HG03095 (cell line): ENCODE measurements around the gene SH3TC1.

ENCODE experiments used
- ATAC-seq: cut with Tn5 transposase; IDR thresholded peaks from one replicate; pipeline ENCODE4 v1.9.1; 2021; ENCODE audit warnings: moderate library complexity; ENCODE audit not compliant: unreplicated experiment

SH3TC1 gene

GRCh38 chr4:8163436-8164193, 35.5 kb upstream of the SH3TC1 start:
- ATAC-seq: no peak

- no peak for ATAC-seq
Observed at GRCh38 chr4:8164194-8164565, 34.9 kb upstream of the SH3TC1 start.

- no peak for ATAC-seq
Observed at GRCh38 chr4:8164687-8165086, 34.4 kb upstream of the SH3TC1 start.

GRCh38 chr4:8165374-8165896, 33.7 kb upstream of the SH3TC1 start:
- ATAC-seq: no peak

- no peak for ATAC-seq
Observed at GRCh38 chr4:8167291-8167690, 31.8 kb upstream of the SH3TC1 start.

- ATAC-seq: no peak
Observed at GRCh38 chr4:8167815-8168214, 31.3 kb upstream of the SH3TC1 start.

GRCh38 chr4:8168232-8168631, 30.9 kb upstream of the SH3TC1 start:
- no peak for ATAC-seq

- no peak for ATAC-seq
Observed at GRCh38 chr4:8168832-8169598, 30.1 kb upstream of the SH3TC1 start.

- no peak for ATAC-seq
Observed at GRCh38 chr4:8169763-8170162, 29.3 kb upstream of the SH3TC1 start.

GRCh38 chr4:8170341-8170740, 28.7 kb upstream of the SH3TC1 start:
- ATAC-seq: no peak

- no peak for ATAC-seq
Observed at GRCh38 chr4:8171266-8171665, 27.8 kb upstream of the SH3TC1 start.

- ATAC-seq: peak; percentile 78
Observed at GRCh38 chr4:8171984-8172924, 26.8 kb upstream of the SH3TC1 start.

- ATAC-seq: no peak
Observed at GRCh38 chr4:8173492-8174242, 25.4 kb upstream of the SH3TC1 start.

GRCh38 chr4:8174970-8175369, 24.1 kb upstream of the SH3TC1 start:
- ATAC-seq: no peak

- no peak for ATAC-seq
Observed at GRCh38 chr4:8175686-8176085, 23.4 kb upstream of the SH3TC1 start.

GRCh38 chr4:8176547-8177399, 22.3 kb upstream of the SH3TC1 start:
- ATAC-seq: peak; percentile 64

GRCh38 chr4:8177552-8177951, 21.5 kb upstream of the SH3TC1 start:
- no peak for ATAC-seq

- ATAC-seq: no peak
Observed at GRCh38 chr4:8177956-8178355, 21.1 kb upstream of the SH3TC1 start.

GRCh38 chr4:8179074-8179473, 20.0 kb upstream of the SH3TC1 start:
- no peak for ATAC-seq
